Keratinocyte (primary cell): Measurements from ENCODE around the gene NDUFC2. TPM values are rescaled to one million over a fixed set of nuclear protein-coding genes. Genes with fewer than 3 reads are reported as not detected.

ENCODE experiments used
- DNase-seq: peaks from one replicate; pipeline ENCODE4 v3.0.0-alpha.2; 2011; ENCODE audit warnings: low read depth, missing footprints, low spot score
- FAIRE-seq: peaks from 2 replicates; lab custom pipeline; 2011; peaks lifted over from hg19 to GRCh38; lab: Jason Lieb, UNC
- H2AFZ ChIP-seq: 2 replicates; pipeline ENCODE4 v1.6.0; 2012; ENCODE audit warnings: low read length, control low read depth, inconsistent platforms; ENCODE audit not compliant: control insufficient read depth
- H3K27ac ChIP-seq: 2 replicates; pipeline ENCODE4 v1.5.1; 2011; ENCODE audit warnings: low read length; ENCODE audit not compliant: control insufficient read depth, insufficient read depth
- H3K27me3 ChIP-seq: 3 replicates; pipeline ENCODE4 v1.6.0; 2011; ENCODE audit warnings: low read length; ENCODE audit not compliant: control insufficient read depth, insufficient read depth; ENCODE audit errors: extremely low read depth
- H3K36me3 ChIP-seq, 2 experiments: 2 replicates in 1 of 2; 3 replicates in 1 of 2; pipeline ENCODE4 v1.5.1; 2011; ENCODE audit warnings: low read length in 2 of 2, mild to moderate bottlenecking in 1 of 2; ENCODE audit not compliant: control insufficient read depth in 2 of 2, insufficient read depth in 2 of 2; ENCODE audit errors: extremely low read depth in 1 of 2
- H3K4me1 ChIP-seq: 3 replicates; pipeline ENCODE4 v1.5.1; 2011; ENCODE audit warnings: low read length; ENCODE audit not compliant: control insufficient read depth, insufficient read depth; ENCODE audit errors: extremely low read depth
- H3K4me2 ChIP-seq: 3 replicates; pipeline ENCODE4 v1.6.0; 2011; ENCODE audit warnings: low read depth, low read length; ENCODE audit not compliant: control insufficient read depth, insufficient read depth; ENCODE audit errors: extremely low read depth
- H3K4me3 ChIP-seq, 3 experiments: fragments of 200-600 bp in 1 of 3; sonication (generic) in 1 of 3; 2 replicates in 2 of 3; 3 replicates in 1 of 3; pipeline ENCODE4 v1.5.1; 2011 to 2016; ENCODE audit warnings: low read length in 3 of 3, mild to moderate bottlenecking in 3 of 3, control low read depth in 2 of 3, inconsistent platforms in 1 of 3, low read depth in 1 of 3, mixed read lengths in 1 of 3, mixed run types in 1 of 3, moderate library complexity in 1 of 3; ENCODE audit not compliant: control insufficient read depth in 2 of 3, insufficient read depth in 2 of 3; ENCODE audit errors: extremely low read depth in 1 of 3
- H3K79me2 ChIP-seq: 2 replicates; pipeline ENCODE4 v1.6.0; 2012; ENCODE audit warnings: low read length; ENCODE audit not compliant: control insufficient read depth, insufficient read depth
- H3K9ac ChIP-seq: 3 replicates; pipeline ENCODE4 v1.6.0; 2011; ENCODE audit warnings: low read length; ENCODE audit not compliant: control insufficient read depth, insufficient read depth; ENCODE audit errors: extremely low read depth
- H3K9me1 ChIP-seq: 3 replicates; pipeline ENCODE4 v1.6.0; 2011; ENCODE audit warnings: low read length; ENCODE audit not compliant: control insufficient read depth, insufficient read depth; ENCODE audit errors: extremely low read depth
- H3K9me3 ChIP-seq: 2 replicates; pipeline ENCODE4 v1.5.1; 2012; ENCODE audit warnings: low read depth, low read length; ENCODE audit not compliant: control insufficient read depth
- H4K20me1 ChIP-seq: 3 replicates; pipeline ENCODE4 v1.6.0; 2011; ENCODE audit warnings: low read length; ENCODE audit not compliant: control insufficient read depth, insufficient read depth; ENCODE audit errors: extremely low read depth
- EZH2 ChIP-seq: IDR thresholded peaks from one replicate; pipeline ENCODE4 v1.6.1; 2012; ENCODE audit warnings: inconsistent platforms, mild to moderate bottlenecking, low read length, moderate library complexity
- dilution Hi-C: fragments of 300-500 bp; cut with MboI; formaldehyde crosslinking; loops from one replicate; pipeline ENCODE4 v1.7.0; 2020; ENCODE audit warnings: low sequenced_read_pairs; ENCODE audit not compliant: extremely low pct_ligation_motif_present
- polyA plus RNA-seq, 5 experiments: library from polyadenylated mRNA; depleted of rRNA in 3 of 5; stranded (reverse) in 3 of 5; stranded (forward) in 1 of 5; unstranded in 1 of 5; fragments of >200 nt; gene quantifications; 1 replicate in 1 of 5; 2 replicates in 3 of 5; 3 replicates in 1 of 5; pipeline versions ENCODE4 v1.2.1 to v1.2.3, GENCODE V29; 2011 to 2012; ENCODE audit warnings: missing spikeins in 2 of 5, low read depth in 1 of 5, low replicate concordance in 1 of 5
- TF ChIP-seq, protein P1 (sequence below), 3 experiments: IDR thresholded peaks in 1 of 3; conservative IDR thresholded peaks in 1 of 3; optimal IDR thresholded peaks in 1 of 3; 2 replicates in 2 of 3; 3 replicates in 1 of 3; pipeline versions ENCODE3 to v1.5.1; 2011; ENCODE audit warnings: low read length in 3 of 3, mild to moderate bottlenecking in 3 of 3, moderate library complexity in 2 of 3, control low read depth in 1 of 3, inconsistent platforms in 1 of 3; ENCODE audit not compliant: insufficient read depth in 2 of 3; ENCODE audit errors: extremely low read depth in 1 of 3

Gene NDUFC2
- polyA plus RNA-seq, 1 donor (not counting 4 experiments of a cell fraction or from before 2014, with no cell fraction given) = 150 TPM

DNA sequence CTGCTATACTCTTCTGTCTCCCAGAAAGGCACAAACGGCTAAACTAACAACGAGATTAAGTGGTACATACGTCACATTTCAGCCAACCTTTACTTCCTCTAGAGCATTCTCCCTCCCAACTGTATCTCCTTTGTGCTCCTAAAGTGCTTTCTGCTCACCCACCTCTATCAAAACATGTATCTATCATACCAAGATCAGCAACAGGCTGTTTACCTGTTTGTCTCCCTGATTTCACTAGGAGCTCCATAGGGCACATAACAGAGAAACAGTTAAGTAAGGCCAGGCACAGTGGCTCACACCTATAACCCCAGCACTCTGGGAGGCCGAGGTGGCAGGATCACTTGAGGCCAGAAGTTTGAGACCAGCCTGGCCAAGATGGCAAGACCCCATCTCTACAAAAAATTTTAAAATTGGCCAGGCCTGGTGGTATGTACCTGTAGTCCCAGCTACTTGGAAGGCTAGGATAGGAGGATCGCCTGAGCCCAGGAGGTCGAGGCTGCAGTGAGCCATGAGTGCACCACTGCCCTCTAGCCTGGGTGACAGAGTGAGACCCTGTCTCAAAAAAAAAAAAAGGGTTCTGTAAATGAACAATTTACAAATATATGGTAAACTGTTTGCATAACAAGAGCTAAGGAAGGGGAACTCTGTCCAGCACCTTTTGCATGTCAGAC, 2.8 kb downstream of the NDUFC2 start:
- no peak overlapping the region for H3K27ac ChIP-seq
- DNase-seq (no peak), FAIRE-seq (no peak)
- TF ChIP-seq EZH2 = no peak
- TF ChIP-seq, protein P1, sequence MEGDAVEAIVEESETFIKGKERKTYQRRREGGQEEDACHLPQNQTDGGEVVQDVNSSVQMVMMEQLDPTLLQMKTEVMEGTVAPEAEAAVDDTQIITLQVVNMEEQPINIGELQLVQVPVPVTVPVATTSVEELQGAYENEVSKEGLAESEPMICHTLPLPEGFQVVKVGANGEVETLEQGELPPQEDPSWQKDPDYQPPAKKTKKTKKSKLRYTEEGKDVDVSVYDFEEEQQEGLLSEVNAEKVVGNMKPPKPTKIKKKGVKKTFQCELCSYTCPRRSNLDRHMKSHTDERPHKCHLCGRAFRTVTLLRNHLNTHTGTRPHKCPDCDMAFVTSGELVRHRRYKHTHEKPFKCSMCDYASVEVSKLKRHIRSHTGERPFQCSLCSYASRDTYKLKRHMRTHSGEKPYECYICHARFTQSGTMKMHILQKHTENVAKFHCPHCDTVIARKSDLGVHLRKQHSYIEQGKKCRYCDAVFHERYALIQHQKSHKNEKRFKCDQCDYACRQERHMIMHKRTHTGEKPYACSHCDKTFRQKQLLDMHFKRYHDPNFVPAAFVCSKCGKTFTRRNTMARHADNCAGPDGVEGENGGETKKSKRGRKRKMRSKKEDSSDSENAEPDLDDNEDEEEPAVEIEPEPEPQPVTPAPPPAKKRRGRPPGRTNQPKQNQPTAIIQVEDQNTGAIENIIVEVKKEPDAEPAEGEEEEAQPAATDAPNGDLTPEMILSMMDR (optimal IDR thresholded peaks at IDR 0.05 in 1 of 3, IDR thresholded peaks at IDR 0.05 in 1 of 3, conservative IDR thresholded peaks at IDR 0.05 in 1 of 3; ENCODE audit: extremely low read depth in 1 of 3, insufficient read depth in 2 of 3, low read length in 3 of 3) = no peak
- H2AFZ ChIP-seq = no peak overlapping the region
- no peaks in the 10 kb centered on the region for H3K27me3 ChIP-seq
- no peaks in the 10 kb centered on the region for H3K9me3 ChIP-seq
- peaks cover 7% of the 10 kb centered on the region for H3K9me1 ChIP-seq
- H3K4me2 ChIP-seq = no peak overlapping the region
- no peak overlapping the region for H3K9ac ChIP-seq
- peaks cover 67% of the 10 kb centered on the region for H3K79me2 ChIP-seq
- peaks cover 5% of the 10 kb centered on the region for H4K20me1 ChIP-seq
- dilution Hi-C loops = no loop called here
- H3K4me3 ChIP-seq = no peak overlapping the region
- H3K4me1 ChIP-seq = peaks cover 14% of the 10 kb centered on the region
- H3K36me3 ChIP-seq = peaks cover 2 to 5% of the 10 kb centered on the region in 2 experiments

GRCh38 chr11:78074756-78075155, 4.9 kb downstream of the NDUFC2 start:
- TF ChIP-seq EZH2 = no peak
- TF ChIP-seq, protein P1 (optimal IDR thresholded peaks at IDR 0.05 in 1 of 3, IDR thresholded peaks at IDR 0.05 in 1 of 3, conservative IDR thresholded peaks at IDR 0.05 in 1 of 3; ENCODE audit: extremely low read depth in 1 of 3, insufficient read depth in 2 of 3, low read length in 3 of 3) = no peak
- peaks cover 11% of the 10 kb centered on the region for H3K4me1 ChIP-seq
- H3K9me1 ChIP-seq = peaks cover 7% of the 10 kb centered on the region
- peaks cover 72% of the 10 kb centered on the region for H3K79me2 ChIP-seq
- H2AFZ ChIP-seq = no peak overlapping the region
- peaks cover 5% of the 10 kb centered on the region for H4K20me1 ChIP-seq
- peaks cover 6 to 7% of the 10 kb centered on the region in 2 experiments for H3K36me3 ChIP-seq
- no peak overlapping the region for H3K4me2 ChIP-seq
- dilution Hi-C loops = no loop called here
- H3K9ac ChIP-seq = no peak overlapping the region
- H3K27ac ChIP-seq = no peak overlapping the region
- FAIRE-seq = no peak
- no peak overlapping the region for H3K4me3 ChIP-seq
- no peaks in the 10 kb centered on the region for H3K9me3 ChIP-seq
- no peaks in the 10 kb centered on the region for H3K27me3 ChIP-seq
- no peak for DNase-seq
